NB4 (cell line): ENCODE results near the gene NAV1.

Source experiments
- DNase-seq: peaks from one replicate; pipeline ENCODE4 v3.0.0; 2010; ENCODE audit warnings: low read depth
- H3K4me3 ChIP-seq: one replicate; pipeline ENCODE4 v1.5.1; 2011; ENCODE audit warnings: mild to moderate bottlenecking, low read depth, low read length, moderate library complexity
- MYC ChIP-seq: IDR thresholded peaks from 2 replicates; pipeline ENCODE4 v1.6.1; 2011; ENCODE audit warnings: low read depth, low read length
- POLR2A ChIP-seq: IDR thresholded peaks from 2 replicates; pipeline ENCODE4 v1.6.1; 2011; ENCODE audit warnings: mild to moderate bottlenecking; ENCODE audit not compliant: insufficient read length; ENCODE audit errors: extremely low read depth
- TF ChIP-seq, protein P1 (sequence below): IDR thresholded peaks from 2 replicates; pipeline ENCODE4 v1.6.1; 2011; ENCODE audit warnings: low read depth, low read length
- TF ChIP-seq, protein P2 (sequence below): IDR thresholded peaks from one replicate; pipeline ENCODE4 v1.5.1; 2012; ENCODE audit warnings: low read depth, low read length

NAV1 gene

DNA sequence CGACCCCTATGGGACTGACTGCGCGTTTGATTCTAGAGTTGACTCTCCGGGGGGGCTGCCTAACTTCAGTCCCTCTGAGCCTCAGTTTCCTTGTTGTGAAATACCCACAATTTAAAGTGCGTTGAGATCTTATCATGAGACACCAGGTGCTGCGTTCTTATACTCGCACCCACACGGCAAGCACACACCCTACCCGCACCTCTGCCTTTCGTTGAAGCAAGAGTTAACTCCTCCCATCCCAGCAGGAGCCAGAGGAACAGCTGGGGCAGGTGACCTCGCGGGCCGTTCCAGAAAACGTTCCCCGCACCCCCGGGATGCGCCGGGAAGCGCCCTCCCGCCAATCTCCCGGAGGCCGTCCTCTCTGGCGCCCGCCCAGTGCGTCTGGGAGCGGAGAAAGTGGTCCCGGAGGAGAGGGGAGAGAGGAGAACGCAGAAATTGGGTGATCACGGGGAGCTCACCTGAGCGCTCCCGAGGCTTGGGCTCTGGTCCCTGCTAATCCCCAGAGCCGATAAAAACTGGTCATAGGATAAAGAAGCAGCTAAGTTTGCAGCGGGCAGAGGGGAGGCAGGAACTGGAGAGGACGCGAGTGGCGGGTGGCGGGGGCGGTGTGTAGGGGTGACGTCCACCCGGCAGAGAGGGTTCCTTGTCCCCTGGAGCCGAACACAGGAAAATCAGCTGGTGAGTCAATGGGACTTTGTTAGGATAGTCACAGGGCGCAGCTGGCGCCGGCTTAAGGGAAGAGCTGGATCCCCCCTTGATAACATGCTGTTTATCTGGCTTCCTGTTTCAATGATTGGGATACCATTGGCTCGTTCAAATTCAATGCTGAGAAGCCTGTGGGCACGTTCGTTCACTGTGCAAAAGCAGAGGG lies 869 bp downstream of the NAV1 start:
- H3K4me3 ChIP-seq = no peak overlapping the region
- DNase-seq = no peak
- TF ChIP-seq, protein P1, sequence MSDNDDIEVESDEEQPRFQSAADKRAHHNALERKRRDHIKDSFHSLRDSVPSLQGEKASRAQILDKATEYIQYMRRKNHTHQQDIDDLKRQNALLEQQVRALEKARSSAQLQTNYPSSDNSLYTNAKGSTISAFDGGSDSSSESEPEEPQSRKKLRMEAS = no peak
- no peak for TF ChIP-seq POLR2A
- TF ChIP-seq MYC = no peak
- TF ChIP-seq, protein P2, sequence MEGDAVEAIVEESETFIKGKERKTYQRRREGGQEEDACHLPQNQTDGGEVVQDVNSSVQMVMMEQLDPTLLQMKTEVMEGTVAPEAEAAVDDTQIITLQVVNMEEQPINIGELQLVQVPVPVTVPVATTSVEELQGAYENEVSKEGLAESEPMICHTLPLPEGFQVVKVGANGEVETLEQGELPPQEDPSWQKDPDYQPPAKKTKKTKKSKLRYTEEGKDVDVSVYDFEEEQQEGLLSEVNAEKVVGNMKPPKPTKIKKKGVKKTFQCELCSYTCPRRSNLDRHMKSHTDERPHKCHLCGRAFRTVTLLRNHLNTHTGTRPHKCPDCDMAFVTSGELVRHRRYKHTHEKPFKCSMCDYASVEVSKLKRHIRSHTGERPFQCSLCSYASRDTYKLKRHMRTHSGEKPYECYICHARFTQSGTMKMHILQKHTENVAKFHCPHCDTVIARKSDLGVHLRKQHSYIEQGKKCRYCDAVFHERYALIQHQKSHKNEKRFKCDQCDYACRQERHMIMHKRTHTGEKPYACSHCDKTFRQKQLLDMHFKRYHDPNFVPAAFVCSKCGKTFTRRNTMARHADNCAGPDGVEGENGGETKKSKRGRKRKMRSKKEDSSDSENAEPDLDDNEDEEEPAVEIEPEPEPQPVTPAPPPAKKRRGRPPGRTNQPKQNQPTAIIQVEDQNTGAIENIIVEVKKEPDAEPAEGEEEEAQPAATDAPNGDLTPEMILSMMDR = no peak

DNA sequence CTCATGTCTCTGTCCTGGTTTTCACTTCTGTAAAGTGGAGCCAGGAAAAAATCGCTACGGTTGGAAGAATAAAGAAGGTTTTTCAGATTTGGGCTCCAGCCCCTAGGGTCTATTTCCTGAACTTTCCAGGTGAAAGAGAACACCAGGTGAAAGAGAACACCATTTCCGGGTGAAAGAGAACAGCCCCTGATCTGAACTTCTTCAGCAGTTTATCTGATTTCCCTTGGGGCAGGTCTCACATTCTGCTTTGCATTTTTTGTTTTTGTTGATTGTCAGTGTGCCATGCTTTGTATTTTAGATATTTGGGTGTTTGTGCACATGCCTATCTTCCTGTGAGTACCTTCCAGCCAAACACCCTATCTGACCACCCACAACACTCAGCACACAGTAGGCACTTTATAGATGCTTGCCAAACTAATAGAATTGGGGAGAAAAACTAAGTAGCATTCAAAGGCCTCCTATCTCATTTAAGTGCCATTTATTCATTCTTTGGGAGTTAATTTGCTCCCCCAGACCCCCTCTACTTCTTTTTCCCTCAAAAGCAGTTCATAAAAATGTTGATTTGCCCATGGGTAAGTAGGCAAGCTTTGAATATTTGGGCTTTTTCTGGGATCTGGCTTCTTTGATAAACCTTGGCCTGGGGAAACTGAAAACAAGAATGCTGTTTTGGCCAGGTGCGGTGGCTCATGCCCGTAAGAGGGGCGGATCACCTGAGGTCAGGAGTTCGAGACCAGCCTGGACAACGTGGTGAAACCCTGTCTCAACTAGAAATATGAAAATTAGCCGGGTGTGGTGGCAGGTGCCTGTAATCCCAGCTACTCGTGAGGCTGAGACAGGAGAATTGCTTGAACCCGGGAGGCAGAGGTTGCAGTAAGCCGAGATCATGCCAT lies 2.2 kb downstream of the NAV1 start:
- TF ChIP-seq POLR2A (no peak), MYC (no peak)
- TF ChIP-seq, protein P1 = no peak
- TF ChIP-seq, protein P2 = no peak
- DNase-seq = no peak
- no peak overlapping the region for H3K4me3 ChIP-seq

DNA sequence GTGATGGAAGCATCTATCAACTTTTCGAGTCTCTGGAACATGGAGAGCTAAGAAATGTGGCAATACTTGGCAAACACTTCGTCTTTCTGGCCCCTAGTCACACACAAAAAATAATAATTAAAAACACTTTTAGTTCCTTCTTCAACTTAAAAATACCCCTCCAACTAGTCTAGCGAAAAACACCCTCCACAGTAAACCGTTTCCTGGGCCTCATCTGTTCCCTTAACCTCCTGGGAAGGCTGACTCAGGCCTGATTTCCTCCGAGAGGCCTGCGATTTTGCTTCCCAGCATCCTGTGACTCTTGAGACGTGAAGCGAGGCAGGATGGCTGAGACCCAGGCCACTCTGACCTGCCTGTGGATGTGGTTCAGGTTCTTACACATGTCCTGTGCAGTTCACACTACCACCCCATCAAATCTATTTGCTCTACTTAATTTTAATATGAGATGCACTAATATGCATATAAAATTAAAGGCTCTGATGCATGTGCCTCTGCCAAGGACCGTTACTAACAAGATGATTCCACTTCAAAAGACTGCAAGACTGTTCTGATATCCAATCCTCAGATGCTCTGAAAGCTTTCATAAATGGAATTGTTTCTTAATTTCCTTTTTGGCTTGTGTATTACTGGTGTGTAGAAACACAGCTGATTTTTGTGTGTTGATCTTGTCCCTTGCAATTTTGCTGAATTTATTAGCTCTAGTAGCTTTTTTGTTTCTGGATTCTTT lies 3.5 kb downstream of the NAV1 start:
- H3K4me3 ChIP-seq = no peak overlapping the region

DNA sequence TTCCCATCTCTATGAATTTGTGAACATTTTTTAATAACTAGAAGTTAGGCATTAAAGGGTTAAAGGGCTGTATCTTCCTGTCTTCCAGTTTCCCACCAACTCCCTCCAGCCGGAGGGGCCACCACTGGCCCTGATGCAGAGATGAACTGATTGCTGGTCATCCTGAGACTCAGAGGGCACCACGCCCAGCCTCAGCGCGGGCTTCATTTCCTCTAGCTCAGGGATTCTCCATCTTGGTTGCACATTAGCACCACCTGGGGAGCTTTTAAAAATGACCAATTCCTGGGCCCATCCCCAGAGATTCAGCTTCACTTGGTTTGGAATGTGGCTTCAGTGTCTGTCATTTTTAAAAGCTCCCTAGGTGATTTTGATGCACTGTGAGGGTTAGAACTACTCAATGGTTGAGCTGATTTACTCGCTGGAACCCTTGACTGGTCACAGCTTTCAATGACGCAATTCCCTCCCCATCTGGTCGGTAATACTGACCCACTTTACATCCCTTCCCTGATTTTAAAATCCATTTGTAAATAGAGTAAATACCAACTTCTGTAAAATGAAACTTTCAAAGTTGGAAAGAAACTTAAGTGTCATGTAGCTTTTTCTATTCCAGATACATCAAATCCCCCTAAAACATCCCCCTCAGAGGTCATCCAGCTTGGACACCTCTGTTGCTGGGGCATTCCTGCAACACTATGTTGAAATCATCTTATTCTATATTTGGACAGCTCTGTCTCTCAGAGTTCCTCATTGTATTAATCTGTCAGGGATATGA lies 5.1 kb downstream of the NAV1 start:
- TF ChIP-seq, protein P1 = no peak
- TF ChIP-seq MYC (no peak), POLR2A (no peak)
- TF ChIP-seq, protein P2 = no peak
- DNase-seq = no peak

More for the DNA sequence above, 3.5 kb downstream of the NAV1 start:
- no peak for DNase-seq
- TF ChIP-seq, protein P1 = no peak
- TF ChIP-seq, protein P2 = no peak
- no peak for TF ChIP-seq MYC
- TF ChIP-seq POLR2A = no peak

DNA sequence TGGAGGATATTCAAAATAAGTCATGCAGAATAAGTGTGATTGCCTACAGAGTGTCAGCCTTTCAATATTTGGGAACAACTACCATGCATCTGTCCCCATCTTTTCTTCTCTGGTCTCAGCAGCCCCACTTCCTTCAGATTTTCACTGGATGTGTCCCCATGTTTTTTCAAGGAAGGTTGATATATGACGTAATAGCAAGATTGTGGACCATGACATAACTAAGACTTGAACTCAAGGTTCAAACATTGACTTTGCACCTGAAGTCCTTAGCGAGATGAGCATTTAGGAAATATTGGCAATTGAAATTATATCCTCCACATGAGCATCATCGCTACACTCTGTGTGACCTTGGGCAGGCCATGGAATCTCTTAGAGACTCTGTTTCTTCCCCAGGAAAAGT lies 5.8 kb downstream of the NAV1 start:
- H3K4me3 ChIP-seq = no peak overlapping the region
- no peak for TF ChIP-seq MYC
- no peak for TF ChIP-seq POLR2A
- TF ChIP-seq, protein P1 = no peak
- TF ChIP-seq, protein P2 = no peak
- DNase-seq = no peak

More for the DNA sequence above, 5.1 kb downstream of the NAV1 start:
- no peak overlapping the region for H3K4me3 ChIP-seq
